NB4 (cell line): ENCODE measurements around the gene LRP1B.

Experiments used
- DNase-seq: peaks from one replicate; pipeline ENCODE4 v3.0.0; 2010; ENCODE audit warnings: low read depth
- H3K4me3 ChIP-seq: one replicate; pipeline ENCODE4 v1.5.1; 2011; ENCODE audit warnings: mild to moderate bottlenecking, low read depth, low read length, moderate library complexity
- MYC ChIP-seq: IDR thresholded peaks from 2 replicates; pipeline ENCODE4 v1.6.1; 2011; ENCODE audit warnings: low read depth, low read length
- POLR2A ChIP-seq: IDR thresholded peaks from 2 replicates; pipeline ENCODE4 v1.6.1; 2011; ENCODE audit warnings: mild to moderate bottlenecking; ENCODE audit not compliant: insufficient read length; ENCODE audit errors: extremely low read depth
- TF ChIP-seq, protein P1 (sequence below): IDR thresholded peaks from 2 replicates; pipeline ENCODE4 v1.6.1; 2011; ENCODE audit warnings: low read depth, low read length
- TF ChIP-seq, protein P2 (sequence below): IDR thresholded peaks from one replicate; pipeline ENCODE4 v1.5.1; 2012; ENCODE audit warnings: low read depth, low read length

The LRP1B gene

DNA sequence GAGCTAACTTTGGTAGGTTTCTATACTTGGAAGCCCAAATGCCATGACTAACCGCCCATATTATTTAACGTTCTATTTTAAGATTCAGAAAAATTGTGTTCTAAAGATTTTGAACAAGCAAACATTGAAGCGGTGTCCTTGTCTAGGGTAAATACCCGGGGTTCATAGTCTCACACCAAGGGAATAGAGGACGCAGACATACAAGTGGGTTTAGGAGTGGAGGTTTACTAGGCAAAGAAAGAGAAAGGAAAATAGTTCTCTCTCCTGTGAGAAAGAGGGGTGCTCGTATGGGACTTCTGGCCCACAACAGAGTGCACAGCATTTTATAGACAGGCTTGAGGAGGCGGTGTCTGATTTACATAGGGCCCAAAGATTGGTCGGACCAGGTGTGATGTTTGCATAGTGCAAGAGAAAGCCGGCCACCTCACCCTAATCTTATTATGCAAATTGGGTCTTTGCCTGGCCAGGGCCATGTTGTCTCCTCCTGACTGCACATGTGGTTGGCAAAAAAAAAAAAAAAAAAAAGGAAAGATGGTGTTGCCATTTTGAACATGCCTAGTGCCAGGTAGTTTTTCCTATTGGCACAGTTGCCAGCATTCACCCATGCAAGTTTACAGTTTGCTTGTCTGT is 1062.6 kb downstream of the LRP1B start:
- TF ChIP-seq, protein P1, sequence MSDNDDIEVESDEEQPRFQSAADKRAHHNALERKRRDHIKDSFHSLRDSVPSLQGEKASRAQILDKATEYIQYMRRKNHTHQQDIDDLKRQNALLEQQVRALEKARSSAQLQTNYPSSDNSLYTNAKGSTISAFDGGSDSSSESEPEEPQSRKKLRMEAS, result no peak
- no peak for TF ChIP-seq MYC
- TF ChIP-seq, protein P2, sequence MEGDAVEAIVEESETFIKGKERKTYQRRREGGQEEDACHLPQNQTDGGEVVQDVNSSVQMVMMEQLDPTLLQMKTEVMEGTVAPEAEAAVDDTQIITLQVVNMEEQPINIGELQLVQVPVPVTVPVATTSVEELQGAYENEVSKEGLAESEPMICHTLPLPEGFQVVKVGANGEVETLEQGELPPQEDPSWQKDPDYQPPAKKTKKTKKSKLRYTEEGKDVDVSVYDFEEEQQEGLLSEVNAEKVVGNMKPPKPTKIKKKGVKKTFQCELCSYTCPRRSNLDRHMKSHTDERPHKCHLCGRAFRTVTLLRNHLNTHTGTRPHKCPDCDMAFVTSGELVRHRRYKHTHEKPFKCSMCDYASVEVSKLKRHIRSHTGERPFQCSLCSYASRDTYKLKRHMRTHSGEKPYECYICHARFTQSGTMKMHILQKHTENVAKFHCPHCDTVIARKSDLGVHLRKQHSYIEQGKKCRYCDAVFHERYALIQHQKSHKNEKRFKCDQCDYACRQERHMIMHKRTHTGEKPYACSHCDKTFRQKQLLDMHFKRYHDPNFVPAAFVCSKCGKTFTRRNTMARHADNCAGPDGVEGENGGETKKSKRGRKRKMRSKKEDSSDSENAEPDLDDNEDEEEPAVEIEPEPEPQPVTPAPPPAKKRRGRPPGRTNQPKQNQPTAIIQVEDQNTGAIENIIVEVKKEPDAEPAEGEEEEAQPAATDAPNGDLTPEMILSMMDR, result no peak
- TF ChIP-seq POLR2A, result no peak
- DNase-seq, result peak; percentile 4
- H3K4me3 ChIP-seq, result no peak overlapping the region

DNA sequence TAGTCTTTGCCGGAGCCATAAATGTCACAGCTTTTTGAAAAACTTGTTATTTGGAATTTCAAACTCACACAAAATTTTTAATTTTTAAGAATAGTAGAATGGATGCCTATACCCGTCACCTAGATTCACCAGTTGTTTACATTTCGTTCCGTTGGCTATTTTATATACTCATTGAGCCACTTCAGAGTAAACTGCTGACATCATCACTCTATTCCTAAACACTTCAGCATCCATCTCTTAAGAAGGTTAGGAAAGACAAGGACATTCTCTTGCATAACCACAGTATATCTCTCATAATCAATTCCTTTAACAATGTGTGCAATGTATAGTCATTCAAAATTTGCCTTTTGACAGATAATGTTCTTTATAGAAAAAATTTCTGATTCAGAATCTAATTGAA is 1065.8 kb downstream of the LRP1B start:
- no peak for TF ChIP-seq MYC
- no peak for DNase-seq
- H3K4me3 ChIP-seq, result no peak overlapping the region

DNA sequence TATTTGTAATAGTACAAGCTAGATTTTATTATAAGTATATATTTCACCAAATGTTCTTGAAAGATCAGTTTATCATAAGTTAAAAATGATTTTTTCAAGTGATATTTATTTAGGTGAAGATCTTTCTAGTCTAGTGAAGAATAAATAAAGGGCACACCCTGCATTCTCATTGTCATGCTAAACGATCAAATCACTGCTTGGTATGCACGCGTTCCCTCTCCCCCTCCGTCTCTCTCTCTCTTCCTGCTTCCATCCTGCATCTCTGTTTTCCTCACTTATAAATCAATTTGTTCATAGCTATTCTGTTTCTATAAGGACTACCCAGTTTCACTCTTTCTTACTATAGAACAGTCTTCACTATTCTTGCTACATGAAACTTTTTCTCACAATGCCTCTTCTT is 1067.4 kb downstream of the LRP1B start:
- no peak for DNase-seq
- TF ChIP-seq MYC, result no peak
- TF ChIP-seq, protein P2, result no peak
- no peak for TF ChIP-seq POLR2A
- TF ChIP-seq, protein P1, result no peak
- no peak overlapping the region for H3K4me3 ChIP-seq

DNA sequence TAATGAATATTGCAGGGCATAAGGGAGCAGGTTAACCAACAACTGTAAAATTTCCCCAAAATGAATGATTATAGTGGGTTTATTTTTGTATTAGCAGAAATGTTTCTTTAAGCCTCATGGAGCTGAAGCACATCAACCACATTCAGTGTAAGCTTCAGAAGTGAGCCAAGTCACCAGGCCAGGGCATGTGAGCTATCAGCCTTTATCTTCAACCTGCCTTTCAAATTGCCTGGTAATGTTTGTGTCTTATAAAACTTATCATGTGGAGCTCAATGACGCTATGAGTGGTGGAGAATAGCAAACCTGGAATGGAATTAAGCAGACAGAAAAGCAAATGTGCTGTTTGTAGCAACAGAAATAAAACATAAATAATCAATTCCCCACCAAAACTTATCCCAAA is 1068.4 kb downstream of the LRP1B start:
- DNase-seq, result no peak
- no peak overlapping the region for H3K4me3 ChIP-seq
- TF ChIP-seq POLR2A, result no peak
- TF ChIP-seq MYC, result no peak
- TF ChIP-seq, protein P1, result no peak
- TF ChIP-seq, protein P2, result no peak

DNA sequence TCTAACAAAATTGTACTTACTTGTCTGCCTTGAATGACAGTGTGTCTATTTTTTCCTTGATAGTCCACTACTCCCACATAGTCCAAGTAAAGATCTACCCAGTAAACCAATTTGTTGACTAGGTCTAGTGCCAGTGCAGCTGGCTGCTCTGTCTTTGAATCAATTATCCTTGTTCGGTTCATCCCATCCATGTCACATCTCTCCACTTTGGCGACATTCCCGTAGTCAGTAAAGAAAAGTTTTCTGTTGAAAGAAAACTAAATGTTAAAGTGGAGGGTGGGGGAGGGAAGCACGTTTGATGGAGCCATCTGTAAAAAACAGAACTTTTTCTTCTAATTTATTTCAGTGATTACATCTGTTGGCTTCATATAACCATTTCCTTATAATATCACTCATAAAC is 1068.8 kb downstream of the LRP1B start:
- no peak overlapping the region for H3K4me3 ChIP-seq
- TF ChIP-seq, protein P1, result no peak
- TF ChIP-seq MYC (no peak), POLR2A (no peak)
- TF ChIP-seq, protein P2, result no peak
- no peak for DNase-seq

DNA sequence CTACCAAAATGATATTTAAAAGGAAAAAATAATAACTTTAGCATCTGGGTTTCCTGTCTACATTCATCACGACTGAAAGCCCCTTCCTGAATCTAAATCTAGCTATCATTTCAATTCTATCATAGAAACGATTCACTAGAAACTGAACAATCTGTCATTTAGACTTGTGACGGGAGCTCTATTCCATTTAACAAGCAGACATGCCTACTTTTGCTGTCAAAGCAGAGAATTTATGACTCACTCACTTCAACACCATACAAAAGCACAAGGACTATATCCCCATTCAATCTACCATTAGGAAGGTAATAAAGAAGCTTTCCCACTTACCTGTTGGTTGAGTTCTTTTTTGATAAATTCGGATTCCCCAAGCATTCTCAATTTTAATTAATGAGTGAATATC is 1072.3 kb downstream of the LRP1B start:
- no peak overlapping the region for H3K4me3 ChIP-seq
- no peak for TF ChIP-seq POLR2A
- TF ChIP-seq, protein P1, result no peak
- no peak for TF ChIP-seq MYC
- TF ChIP-seq, protein P2, result no peak
- no peak for DNase-seq
